SKM-1 (cell line): ENCODE measurements around the gene EGF.
"Not testable (repeated sequence)": the region's sequence is repeated elsewhere in the genome, so short reads cannot be mapped to it uniquely, and the experiment has no call there.

Experiments
- DNase-seq: peaks from one replicate; lab custom pipeline; 2025; ENCODE audit not compliant: unreplicated experiment; lab: John Stamatoyannopoulos, UW

The EGF gene

GRCh38 chr4:110025056-110025455, 112.4 kb downstream of the EGF start:
- no peak for DNase-seq

- no peak for DNase-seq
Observed at GRCh38 chr4:110025718-110026117, 113.0 kb downstream of the EGF start.

GRCh38 chr4:110032603-110033002, 119.9 kb downstream of the EGF start:
- peak; percentile 20 for DNase-seq

GRCh38 chr4:110033355-110034025, 120.8 kb downstream of the EGF start:
- no peak for DNase-seq

GRCh38 chr4:110034026-110034393, 121.3 kb downstream of the EGF start:
- DNase-seq: peak; percentile 59

- DNase-seq: not testable (repeated sequence)
Observed at GRCh38 chr4:110039164-110039563, 126.5 kb downstream of the EGF start.

GRCh38 chr4:110041735-110042134, 129.1 kb downstream of the EGF start:
- DNase-seq: no peak

- DNase-seq: no peak
Observed at GRCh38 chr4:110042545-110043517, 130.1 kb downstream of the EGF start.

GRCh38 chr4:110046588-110047049, 133.9 kb downstream of the EGF start:
- DNase-seq: no peak

- DNase-seq: no peak
Observed at GRCh38 chr4:110049951-110050925, 137.6 kb downstream of the EGF start.

- no peak for DNase-seq
Observed at GRCh38 chr4:110055158-110055768, 142.6 kb downstream of the EGF start.

GRCh38 chr4:110058677-110059076, 146.0 kb downstream of the EGF start:
- no peak for DNase-seq

- no peak for DNase-seq
Observed at GRCh38 chr4:110059556-110060191, 147.0 kb downstream of the EGF start.

- DNase-seq: no peak
Observed at GRCh38 chr4:110061076-110061475, 148.4 kb downstream of the EGF start.
